Measurements from ENCODE around the gene ENTHD1. TPM values are rescaled to one million over a fixed set of nuclear protein-coding genes. Genes with fewer than 3 reads are reported as not detected.
A peak's percentile ranks its signal among the peaks of the same experiment; 100 is the strongest.

ENTHD1 gene
- total RNA-seq, 2 donors from 2014 or later: 0.46 to 0.77 TPM

GRCh38 chr22:39773503-39773902 lies 120.1 kb downstream of the ENTHD1 start:
- DNase-seq (no peak), ATAC-seq (replicated peaks in 1 of 2) (no peak)
- peaks cover 0 to 3% of the 10 kb centered on the region in 2 donors for H3K9me3 Mint-ChIP-seq
- H3K4me1 Mint-ChIP-seq (ENCODE audit: low read depth): peaks cover 41% of the 10 kb centered on the region
- peaks cover 0 to 6% of the 10 kb centered on the region in 2 donors for H3K36me3 Mint-ChIP-seq (ENCODE audit: insufficient read depth in 2 of 2)
- no peak overlapping the region for H3K27ac Mint-ChIP-seq
- H3K4me3 Mint-ChIP-seq: peak overlapping the region; percentile 18 to 39
- no peaks in the 10 kb centered on the region for H3K27me3 Mint-ChIP-seq (ENCODE audit: low read depth)

DNA sequence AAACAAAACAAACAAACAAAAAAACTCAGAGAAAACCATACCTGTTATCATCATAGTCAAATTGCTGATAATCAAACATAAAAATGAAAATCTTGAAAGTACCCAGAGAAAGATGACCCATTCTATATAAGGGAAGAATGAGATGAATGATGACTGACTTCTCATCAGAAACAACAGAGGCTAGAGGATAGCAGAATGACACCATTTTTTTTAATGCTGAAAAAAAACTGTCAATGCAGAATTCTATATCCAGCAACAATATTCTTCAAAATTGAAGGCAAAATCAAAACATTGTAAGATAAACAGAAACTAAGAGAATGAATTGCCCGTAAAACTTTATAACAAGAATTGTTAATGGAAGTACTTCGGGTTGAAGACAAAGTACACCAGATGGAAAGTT lies 122.1 kb downstream of the ENTHD1 start:
- ATAC-seq (replicated peaks in 1 of 2): no peak
- no peak for DNase-seq

GRCh38 chr22:39765661-39766060 lies 127.9 kb downstream of the ENTHD1 start:
- no peaks in the 10 kb centered on the region for H3K36me3 Mint-ChIP-seq (ENCODE audit: insufficient read depth in 2 of 2)

More for the DNA sequence above, 122.1 kb downstream of the ENTHD1 start:
- no peak overlapping the region for H3K27ac Mint-ChIP-seq
- H3K4me1 Mint-ChIP-seq (ENCODE audit: low read depth): peaks cover 29% of the 10 kb centered on the region
- peaks cover 0 to 6% of the 10 kb centered on the region in 2 donors for H3K36me3 Mint-ChIP-seq (ENCODE audit: insufficient read depth in 2 of 2)
- peaks cover 0 to 3% of the 10 kb centered on the region in 2 donors for H3K9me3 Mint-ChIP-seq
- H3K27me3 Mint-ChIP-seq (ENCODE audit: low read depth): no peaks in the 10 kb centered on the region
- no peak overlapping the region for H3K4me3 Mint-ChIP-seq

GRCh38 chr22:39765046-39765445 lies 128.5 kb downstream of the ENTHD1 start:
- Mint-ChIP-seq H3K4me1 (ENCODE audit: low read depth) (no peaks in the 10 kb centered on the region), H3K27me3 (ENCODE audit: low read depth) (no peaks in the 10 kb centered on the region), H3K4me3 (no peak overlapping the region), H3K9me3 (peaks cover 0 to 3% of the 10 kb centered on the region in 2 donors), H3K27ac (no peak overlapping the region), H3K36me3 (ENCODE audit: insufficient read depth in 2 of 2) (no peaks in the 10 kb centered on the region)
- no peak for DNase-seq
- no peak for ATAC-seq (replicated peaks in 1 of 2)

More at GRCh38 chr22:39765661-39766060, 127.9 kb downstream of the ENTHD1 start:
- no peak for DNase-seq
- H3K27me3 Mint-ChIP-seq (ENCODE audit: low read depth): no peaks in the 10 kb centered on the region
- peaks cover 0 to 3% of the 10 kb centered on the region in 2 donors for H3K9me3 Mint-ChIP-seq
- no peak overlapping the region for H3K4me3 Mint-ChIP-seq
- no peak overlapping the region for H3K27ac Mint-ChIP-seq
- H3K4me1 Mint-ChIP-seq (ENCODE audit: low read depth): no peaks in the 10 kb centered on the region
- no peak for ATAC-seq (replicated peaks in 1 of 2)

- no peak for ATAC-seq (replicated peaks in 1 of 2)
Observed at GRCh38 chr22:39763276-39763675, 130.3 kb downstream of the ENTHD1 start.

GRCh38 chr22:39750759-39751158 lies 142.8 kb downstream of the ENTHD1 start:
- H3K36me3 Mint-ChIP-seq (ENCODE audit: insufficient read depth in 2 of 2): no peaks in the 10 kb centered on the region
- no peaks in the 10 kb centered on the region for H3K9me3 Mint-ChIP-seq
- H3K27me3 Mint-ChIP-seq (ENCODE audit: low read depth): no peaks in the 10 kb centered on the region
- ATAC-seq (replicated peaks in 1 of 2): no peak
- H3K4me1 Mint-ChIP-seq (ENCODE audit: low read depth): peaks cover 23% of the 10 kb centered on the region
- H3K4me3 Mint-ChIP-seq: no peak overlapping the region
- no peak for DNase-seq
- H3K27ac Mint-ChIP-seq: peak overlapping the region; percentile 10

More at GRCh38 chr22:39763276-39763675, 130.3 kb downstream of the ENTHD1 start:
- Mint-ChIP-seq H3K27ac (no peak overlapping the region), H3K4me1 (ENCODE audit: low read depth) (no peaks in the 10 kb centered on the region), H3K9me3 (no peaks in the 10 kb centered on the region), H3K36me3 (ENCODE audit: insufficient read depth in 2 of 2) (no peaks in the 10 kb centered on the region), H3K27me3 (ENCODE audit: low read depth) (no peaks in the 10 kb centered on the region), H3K4me3 (no peak overlapping the region)
- DNase-seq: no peak

GRCh38 chr22:39748877-39749276 lies 144.7 kb downstream of the ENTHD1 start:
- Mint-ChIP-seq H3K27me3 (ENCODE audit: low read depth) (no peaks in the 10 kb centered on the region), H3K27ac (no peak overlapping the region), H3K9me3 (no peaks in the 10 kb centered on the region), H3K4me1 (ENCODE audit: low read depth) (peaks cover 33% of the 10 kb centered on the region), H3K4me3 (no peak overlapping the region), H3K36me3 (ENCODE audit: insufficient read depth in 2 of 2) (no peaks in the 10 kb centered on the region)
- DNase-seq: no peak
- peak; percentile 32 to 69 for ATAC-seq (replicated peaks in 1 of 2)

DNA sequence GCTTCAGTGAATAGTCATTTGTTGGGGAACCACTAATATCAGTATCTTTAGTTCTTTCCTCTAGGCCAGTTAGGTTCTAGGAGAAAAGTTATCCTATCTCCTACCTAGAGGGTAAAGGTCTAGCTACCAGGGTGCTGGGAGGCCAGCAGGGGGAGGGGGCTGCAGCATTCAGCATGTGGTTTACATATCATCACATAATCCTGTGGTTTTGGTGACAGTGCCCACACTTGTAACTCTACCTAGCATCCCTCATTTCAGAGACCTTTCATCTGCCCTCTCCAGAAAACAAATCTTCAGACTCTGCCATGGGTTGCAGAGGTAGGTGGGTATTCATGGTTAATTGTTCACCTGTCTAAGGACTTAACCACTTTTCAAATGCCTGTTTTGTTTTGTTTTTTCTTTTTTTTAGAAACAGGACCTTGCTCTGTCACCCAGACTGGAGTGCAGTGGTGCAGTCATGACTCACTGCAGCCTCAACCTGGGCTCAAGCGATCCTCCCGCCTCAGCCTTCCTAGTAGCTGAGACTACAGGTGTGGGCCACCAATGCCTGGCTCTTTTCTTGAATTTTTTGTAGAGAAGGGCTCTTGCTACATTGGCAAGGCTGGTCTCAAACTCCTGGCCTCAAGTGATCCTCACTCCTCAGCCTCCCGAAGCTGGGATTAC lies 146.8 kb downstream of the ENTHD1 start:
- Mint-ChIP-seq H3K27me3 (ENCODE audit: low read depth) (no peaks in the 10 kb centered on the region), H3K27ac (peak overlapping the region; percentile 52), H3K9me3 (no peaks in the 10 kb centered on the region), H3K36me3 (ENCODE audit: insufficient read depth in 2 of 2) (no peaks in the 10 kb centered on the region), H3K4me1 (ENCODE audit: low read depth) (peaks cover 33% of the 10 kb centered on the region), H3K4me3 (peak overlapping the region; percentile 2 to 11)
- DNase-seq: peak; percentile 24 to 56
- ATAC-seq (replicated peaks in 1 of 2): peak; percentile 68 to 78

GRCh38 chr22:39745789-39746188 lies 147.8 kb downstream of the ENTHD1 start:
- ATAC-seq (replicated peaks in 1 of 2) (peak; percentile 50), DNase-seq (no peak)
- H3K4me3 Mint-ChIP-seq: no peak overlapping the region
- no peaks in the 10 kb centered on the region for H3K36me3 Mint-ChIP-seq (ENCODE audit: insufficient read depth in 2 of 2)
- no peaks in the 10 kb centered on the region for H3K27me3 Mint-ChIP-seq (ENCODE audit: low read depth)
- H3K27ac Mint-ChIP-seq: peak overlapping the region; percentile 18
- H3K4me1 Mint-ChIP-seq (ENCODE audit: low read depth): peaks cover 30% of the 10 kb centered on the region
- H3K9me3 Mint-ChIP-seq: no peaks in the 10 kb centered on the region

- no peak for DNase-seq
Observed at GRCh38 chr22:39744353-39744752, 149.2 kb downstream of the ENTHD1 start.

GRCh38 chr22:39743935-39744334 lies 149.6 kb downstream of the ENTHD1 start:
- H3K27ac Mint-ChIP-seq: no peak overlapping the region
- no peak for DNase-seq
- peaks cover 25% of the 10 kb centered on the region for H3K4me1 Mint-ChIP-seq (ENCODE audit: low read depth)
- H3K9me3 Mint-ChIP-seq: peaks cover 2% of the 10 kb centered on the region in 2 donors
- peaks cover 1 to 2% of the 10 kb centered on the region in 2 donors for H3K36me3 Mint-ChIP-seq (ENCODE audit: insufficient read depth in 2 of 2)
- no peak overlapping the region for H3K4me3 Mint-ChIP-seq
- no peaks in the 10 kb centered on the region for H3K27me3 Mint-ChIP-seq (ENCODE audit: low read depth)
- no peak for ATAC-seq (replicated peaks in 1 of 2)

More at GRCh38 chr22:39744353-39744752, 149.2 kb downstream of the ENTHD1 start:
- Mint-ChIP-seq H3K27me3 (ENCODE audit: low read depth) (no peaks in the 10 kb centered on the region), H3K4me1 (ENCODE audit: low read depth) (peaks cover 25% of the 10 kb centered on the region), H3K9me3 (peaks cover 0 to under 1% of the 10 kb centered on the region in 2 donors), H3K36me3 (ENCODE audit: insufficient read depth in 2 of 2) (peaks cover 0 to under 1% of the 10 kb centered on the region in 2 donors), H3K27ac (no peak overlapping the region), H3K4me3 (no peak overlapping the region)
- ATAC-seq (replicated peaks in 1 of 2): no peak

DNA sequence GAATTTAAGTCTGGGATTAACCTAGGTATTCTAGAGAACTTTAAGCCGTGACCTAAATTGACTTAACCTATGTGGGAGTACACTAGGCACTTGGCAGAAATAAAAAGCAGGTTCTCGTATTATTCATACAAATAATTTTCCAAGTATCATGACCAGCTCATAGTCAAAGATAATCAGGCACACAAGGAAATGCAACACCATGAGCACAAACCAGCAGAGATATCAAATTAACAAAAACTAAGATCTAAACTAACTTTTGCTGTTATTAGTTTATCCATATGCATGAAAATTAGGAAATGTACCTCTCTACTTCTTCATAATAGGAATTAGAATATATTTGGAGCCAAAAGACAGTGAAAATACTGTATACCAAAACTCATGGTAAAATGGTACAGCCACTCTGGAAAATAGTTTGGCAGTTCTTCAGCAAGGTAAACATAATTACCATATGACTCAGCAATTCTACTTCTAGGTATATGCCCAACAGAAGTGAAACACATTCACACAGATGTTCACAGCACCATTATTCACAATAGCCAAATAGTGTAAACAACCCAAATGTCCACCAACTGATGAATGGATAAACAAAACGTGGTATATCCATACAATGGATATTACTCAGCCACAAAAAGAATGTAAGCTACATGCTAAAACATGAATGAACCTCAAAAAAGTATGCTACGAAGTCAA lies 154.1 kb downstream of the ENTHD1 start:
- H3K36me3 Mint-ChIP-seq (ENCODE audit: insufficient read depth in 2 of 2): peaks cover 1 to 2% of the 10 kb centered on the region in 2 donors
- no peak overlapping the region for H3K4me3 Mint-ChIP-seq
- peaks cover 2% of the 10 kb centered on the region in 2 donors for H3K9me3 Mint-ChIP-seq
- no peak overlapping the region for H3K27ac Mint-ChIP-seq
- peaks cover 8% of the 10 kb centered on the region for H3K27me3 Mint-ChIP-seq (ENCODE audit: low read depth)
- no peaks in the 10 kb centered on the region for H3K4me1 Mint-ChIP-seq (ENCODE audit: low read depth)
- no peak for DNase-seq
- ATAC-seq (replicated peaks in 1 of 2): no peak

DNA sequence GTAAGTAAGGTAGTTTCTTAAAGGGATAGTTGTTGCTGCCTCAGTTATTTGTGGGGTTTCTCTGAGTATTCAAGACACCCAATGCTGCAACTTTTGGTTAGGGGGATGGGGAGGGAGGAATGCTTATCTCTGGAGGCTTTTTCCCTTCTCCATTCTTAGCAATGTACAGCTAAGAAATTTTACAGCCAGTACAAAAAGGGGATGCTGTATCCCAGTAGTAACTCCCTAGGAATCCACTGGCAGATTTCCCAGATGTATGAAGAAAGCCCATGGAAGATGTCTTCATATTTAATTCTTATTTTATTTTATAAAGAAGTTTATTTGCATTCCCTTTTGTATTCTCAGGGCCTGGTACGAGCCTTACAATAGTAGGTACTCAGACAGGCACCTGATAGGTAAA lies 154.8 kb downstream of the ENTHD1 start:
- Mint-ChIP-seq H3K4me1 (ENCODE audit: low read depth) (no peaks in the 10 kb centered on the region), H3K36me3 (ENCODE audit: insufficient read depth in 2 of 2) (peaks cover 1 to 2% of the 10 kb centered on the region in 2 donors), H3K9me3 (peaks cover 2% of the 10 kb centered on the region in 2 donors), H3K27me3 (ENCODE audit: low read depth) (peaks cover 8% of the 10 kb centered on the region), H3K27ac (no peak overlapping the region), H3K4me3 (no peak overlapping the region)
- DNase-seq: no peak
- no peak for ATAC-seq (replicated peaks in 1 of 2)
